HG03439 (cell line): Measurements from ENCODE around the gene CCDC73.
A peak's percentile ranks its signal among the peaks of the same experiment; 100 is the strongest.
"Not testable (repeated sequence)": the region's sequence is repeated elsewhere in the genome, so short reads cannot be mapped to it uniquely, and the experiment has no call there.

Experiments
- ATAC-seq: cut with Tn5 transposase; IDR thresholded peaks from one replicate; pipeline ENCODE4 v1.9.1; 2021; ENCODE audit warnings: mild to moderate bottlenecking, moderate library complexity; ENCODE audit not compliant: unreplicated experiment

The CCDC73 gene

DNA sequence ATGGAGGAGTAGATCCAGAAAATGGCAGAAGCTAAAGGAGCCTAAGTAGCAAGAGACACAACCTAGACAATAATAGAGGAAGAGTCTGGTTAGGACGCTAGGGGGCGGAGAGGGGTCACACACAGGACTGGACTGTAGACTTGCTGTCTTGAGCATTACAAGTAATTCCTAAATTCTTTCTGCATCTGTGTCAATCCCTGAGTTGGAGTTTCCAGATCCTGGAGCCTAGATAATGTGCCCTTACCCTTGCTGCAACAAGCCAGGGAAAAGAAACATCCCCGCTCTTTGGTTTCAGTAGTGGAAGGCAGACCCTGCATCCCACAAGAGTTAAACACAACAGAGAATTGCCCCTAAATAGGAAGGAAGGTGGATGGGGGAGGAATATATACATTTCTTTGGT, 14.9 kb upstream of the CCDC73 start:
- ATAC-seq, result peak; percentile 92

DNA sequence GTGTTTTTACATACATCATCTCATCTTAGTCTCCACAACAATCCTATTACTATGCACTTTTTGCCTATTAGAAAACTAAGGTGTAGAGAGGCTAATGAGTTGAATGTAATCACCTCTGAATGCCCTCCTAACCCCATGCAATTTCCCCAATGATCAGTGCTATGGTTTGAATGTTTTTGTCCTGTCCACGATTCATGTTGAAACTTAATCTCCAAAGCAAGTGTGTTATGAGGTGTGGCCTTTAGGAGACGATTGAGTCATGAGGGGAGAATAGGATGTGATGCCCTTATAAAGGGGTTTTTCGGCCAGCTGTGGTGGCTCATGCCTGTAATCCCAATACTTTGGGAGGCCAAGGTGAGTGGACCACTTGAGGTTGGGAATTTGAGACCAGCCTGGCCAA, 2.0 kb upstream of the CCDC73 start:
- ATAC-seq, result no peak

DNA sequence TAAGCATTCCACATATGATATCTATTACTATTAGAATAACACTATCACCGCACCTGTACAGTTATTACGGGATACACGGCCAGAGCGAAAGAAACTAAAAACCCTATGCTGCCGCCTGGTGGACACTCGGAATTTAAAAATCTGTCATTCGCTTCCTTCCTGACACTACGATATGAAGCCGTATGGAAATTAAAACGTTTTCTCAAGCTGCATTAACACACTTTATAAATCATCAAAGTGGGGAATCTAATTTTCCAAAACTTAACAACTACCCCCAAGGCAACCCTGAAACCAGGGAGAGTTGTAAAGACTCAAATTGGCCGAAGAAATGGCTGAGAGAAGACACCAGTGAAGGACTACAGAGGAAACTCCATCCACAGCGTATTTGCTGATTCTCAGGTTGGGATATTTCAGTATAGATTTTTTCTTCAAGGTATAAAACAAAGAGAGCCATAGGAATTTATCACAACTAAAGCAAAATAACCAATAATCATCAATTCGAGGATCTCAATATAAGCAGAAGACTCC, 1.4 kb downstream of the CCDC73 start:
- ATAC-seq, result peak; percentile 71

DNA sequence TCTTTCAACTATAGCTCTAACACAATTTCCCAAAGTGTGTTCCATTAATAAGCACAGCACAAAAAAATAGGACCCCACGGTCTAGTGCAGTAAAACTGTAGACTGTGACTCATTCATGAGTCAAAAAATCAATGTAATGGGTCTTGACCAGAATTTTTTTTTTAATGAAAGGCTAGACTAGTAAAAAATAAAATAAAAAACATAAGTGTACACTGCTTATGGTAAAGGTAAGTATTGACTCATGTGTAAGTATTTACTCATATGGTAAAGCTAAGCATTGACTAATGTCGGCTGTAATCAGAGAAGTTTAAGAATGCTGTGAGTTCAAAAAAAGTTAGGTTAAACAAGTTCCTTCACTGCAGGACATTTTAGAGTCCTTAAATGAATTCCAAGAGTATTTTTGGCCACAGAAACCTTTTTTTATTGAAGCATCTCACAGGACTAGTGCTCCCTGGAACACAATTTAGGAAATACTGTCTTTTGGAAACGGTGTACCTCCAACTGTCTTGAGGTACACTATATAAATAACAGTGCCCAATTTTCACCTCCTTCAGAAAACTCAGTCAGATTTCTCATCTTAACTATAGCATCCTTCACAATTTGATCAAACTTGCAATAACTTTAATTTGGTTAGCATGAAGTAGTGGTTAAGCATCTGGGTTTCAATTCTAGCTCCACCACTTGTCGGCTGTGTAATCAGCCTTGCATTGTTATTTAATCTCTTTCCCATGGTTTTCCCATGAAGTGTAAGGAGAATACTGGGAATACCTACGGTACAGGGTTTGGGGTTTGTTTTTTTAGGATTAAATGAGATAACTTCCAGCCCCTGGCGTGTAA, 2.1 kb downstream of the CCDC73 start:
- peak; percentile 23 for ATAC-seq

DNA sequence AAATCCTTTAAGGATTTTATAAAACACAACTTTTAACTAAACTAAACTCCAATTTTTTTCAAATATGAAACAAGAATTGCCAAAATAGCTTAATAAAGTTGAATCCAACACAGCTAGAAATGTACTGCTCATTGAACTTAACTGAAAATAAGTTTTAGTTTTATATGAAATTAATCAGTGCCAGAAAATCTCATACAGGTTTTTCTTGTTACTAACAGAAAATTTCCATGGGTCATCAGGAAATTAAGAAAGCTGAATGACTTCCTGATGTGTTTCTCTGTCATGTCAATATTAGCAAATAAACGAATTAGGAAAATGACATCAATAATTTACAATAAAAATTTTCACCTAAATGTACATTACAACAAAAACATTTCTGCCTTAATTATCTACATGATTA, 3.5 kb downstream of the CCDC73 start:
- ATAC-seq, result no peak

DNA sequence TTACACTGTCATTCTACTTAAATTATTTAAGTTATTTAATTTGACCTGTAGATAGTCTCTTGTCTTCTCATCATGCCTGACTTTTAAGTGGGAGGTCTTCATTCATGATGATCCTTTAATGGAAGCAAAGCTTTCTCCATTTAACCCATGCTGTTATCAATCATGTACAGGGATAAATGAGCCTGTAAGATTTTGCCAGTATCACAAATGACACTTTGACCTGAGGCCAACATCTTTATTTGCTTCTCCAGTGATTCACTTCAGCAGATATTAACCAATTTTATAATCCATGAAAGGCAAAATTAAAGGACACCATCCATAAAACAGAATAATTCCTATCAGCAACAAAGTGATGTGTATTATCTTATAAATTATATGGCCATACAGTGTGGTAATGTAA, 7.7 kb downstream of the CCDC73 start:
- ATAC-seq, result no peak

DNA sequence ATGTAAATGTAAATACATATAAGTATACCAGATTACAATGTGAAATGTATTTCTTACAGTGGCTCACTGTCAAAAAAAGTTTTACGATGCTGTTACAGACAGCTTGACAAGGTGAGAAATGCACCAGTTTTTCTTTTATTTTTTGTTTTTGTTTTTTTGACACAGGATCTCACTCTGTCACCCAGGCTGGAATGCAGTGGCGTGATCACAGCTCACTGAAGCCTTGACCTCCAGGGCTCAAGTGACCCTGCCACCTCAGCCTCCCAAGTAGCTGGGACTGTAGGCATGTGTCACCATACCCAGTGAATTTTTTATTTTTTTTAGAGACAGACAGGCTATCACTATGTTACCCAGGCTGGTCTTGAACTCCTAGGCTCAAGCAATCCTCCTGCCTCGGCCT, 9.2 kb downstream of the CCDC73 start:
- no peak for ATAC-seq

DNA sequence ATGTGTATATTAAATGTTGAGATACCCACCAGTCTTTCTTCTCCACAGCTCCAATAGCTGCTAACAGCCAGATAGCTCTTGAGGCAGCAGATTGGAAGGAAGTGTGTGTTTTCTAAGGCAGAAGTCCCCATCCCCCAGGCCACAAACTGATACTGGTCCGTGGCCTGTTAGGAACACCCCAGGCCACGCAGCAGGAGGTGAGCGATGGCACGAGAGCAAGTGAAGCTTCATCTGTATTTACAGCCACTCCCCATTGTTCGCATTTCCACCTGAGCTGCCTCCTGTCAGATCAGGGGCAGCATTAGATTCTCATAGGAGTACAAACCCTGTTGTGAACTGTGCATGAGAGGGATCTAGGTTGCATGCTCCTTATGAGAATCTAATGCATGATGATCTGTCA, 12.7 kb downstream of the CCDC73 start:
- no peak for ATAC-seq

DNA sequence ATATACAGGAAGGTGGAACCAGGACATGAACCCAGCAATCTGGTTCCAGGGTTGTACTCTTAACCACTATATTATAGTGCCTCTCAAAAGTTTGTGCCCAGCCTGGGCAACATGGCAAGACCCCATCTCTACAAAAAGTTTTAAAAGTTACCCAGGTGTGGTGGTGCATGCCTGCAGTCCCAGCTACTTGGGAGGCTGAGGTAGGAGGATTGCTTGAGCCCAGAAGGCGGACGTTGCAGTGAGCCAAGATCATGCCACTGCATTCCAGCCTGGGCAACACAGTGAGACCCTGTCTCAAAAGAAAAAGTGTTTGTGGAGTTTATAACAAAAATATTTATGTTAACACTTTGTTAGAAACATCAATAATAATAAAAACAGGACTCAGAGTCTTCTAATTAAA, 13.6 kb downstream of the CCDC73 start:
- not testable (repeated sequence) for ATAC-seq

DNA sequence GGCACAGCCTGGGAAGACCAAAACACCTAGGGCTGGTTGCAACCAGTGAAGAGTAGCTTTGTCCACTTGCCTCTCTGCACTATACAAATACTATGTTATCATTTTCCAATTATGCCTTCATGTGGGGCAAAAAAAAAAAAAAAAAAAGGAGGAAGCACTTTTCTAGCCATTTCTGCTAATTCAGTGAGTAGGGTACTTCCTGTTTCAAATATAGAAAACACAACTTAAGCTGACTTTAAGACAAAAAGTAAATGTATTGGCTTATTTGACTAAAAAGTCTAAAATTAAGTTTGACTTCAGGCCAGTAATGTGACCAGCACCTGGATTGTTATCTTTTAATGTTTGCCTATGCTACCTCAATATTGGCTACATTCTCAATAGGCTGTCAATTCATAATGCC, 15.3 kb downstream of the CCDC73 start:
- no peak for ATAC-seq

DNA sequence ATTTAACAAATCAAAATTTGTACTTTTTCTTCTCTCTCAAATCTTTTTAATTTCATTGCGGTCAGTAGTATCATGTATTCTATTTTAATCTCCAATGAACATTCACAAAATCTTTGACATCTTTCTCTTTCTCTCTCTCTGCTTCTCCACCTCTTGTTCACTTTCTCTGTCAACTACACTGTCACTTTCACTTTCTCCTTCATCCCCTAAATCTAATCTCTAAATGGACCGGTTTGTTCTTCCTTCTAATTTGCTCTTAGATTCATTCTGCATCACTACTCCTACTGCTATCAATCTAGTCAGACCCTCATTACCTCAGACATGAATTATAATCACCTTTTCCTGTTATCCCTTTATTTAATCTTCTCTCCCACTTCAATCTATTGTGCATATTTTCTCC, 18.6 kb downstream of the CCDC73 start:
- ATAC-seq, result no peak

DNA sequence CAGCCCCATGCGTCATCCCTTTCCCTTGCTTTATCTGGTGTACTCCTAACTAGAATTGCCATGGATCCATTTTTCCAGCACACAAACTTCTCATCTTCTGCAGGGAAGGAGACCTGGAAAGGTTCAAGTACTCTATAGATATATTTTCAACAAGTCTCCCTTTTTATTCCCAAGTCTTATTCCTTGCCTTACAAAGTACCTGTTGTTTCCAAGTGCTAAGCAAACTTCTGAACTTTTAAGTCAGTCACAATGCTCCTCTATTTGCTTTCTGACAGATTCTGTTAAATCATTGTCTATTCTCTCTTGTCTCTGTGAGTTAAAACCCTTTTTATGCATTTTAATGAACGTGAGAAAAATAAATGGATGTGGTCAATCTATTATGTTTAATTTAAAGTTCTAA, 20.4 kb downstream of the CCDC73 start:
- no peak for ATAC-seq

DNA sequence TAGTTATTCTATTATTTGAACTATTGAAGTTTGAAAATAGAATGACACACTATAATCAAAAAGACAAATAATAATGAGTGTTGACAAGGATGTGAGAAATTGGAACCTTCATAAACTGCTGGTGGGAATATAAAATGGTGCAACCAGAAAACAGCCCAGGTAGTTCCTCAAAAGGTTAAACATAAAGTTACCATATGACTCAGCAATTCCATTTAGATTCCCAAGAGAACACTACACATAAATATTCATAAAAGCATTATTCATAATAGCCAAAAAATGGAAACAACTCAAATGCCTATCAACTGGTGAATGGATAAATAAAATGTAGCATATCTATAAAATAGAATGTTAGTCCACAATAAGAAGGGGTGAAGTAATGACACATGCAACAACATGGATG, 21.7 kb downstream of the CCDC73 start:
- ATAC-seq, result no peak

DNA sequence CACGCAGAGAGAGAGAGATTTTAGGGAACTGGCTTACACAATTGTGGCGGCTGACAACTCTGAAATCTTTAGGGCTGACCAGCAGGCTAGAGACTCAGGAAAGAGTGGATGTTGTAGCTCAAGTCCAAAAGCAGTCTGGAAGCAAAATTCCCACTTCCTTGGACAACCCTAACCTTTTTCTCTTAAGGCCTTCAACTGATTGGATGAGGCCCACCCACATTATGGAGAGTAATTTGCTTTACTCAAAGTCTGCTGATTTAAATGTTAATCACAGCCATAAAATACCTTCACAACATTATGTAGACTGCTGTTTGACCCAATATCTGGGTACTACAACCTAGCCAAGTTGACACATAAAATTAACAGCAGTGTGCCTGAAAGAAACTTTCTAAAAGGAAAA, 32.7 kb downstream of the CCDC73 start:
- not testable (repeated sequence) for ATAC-seq

DNA sequence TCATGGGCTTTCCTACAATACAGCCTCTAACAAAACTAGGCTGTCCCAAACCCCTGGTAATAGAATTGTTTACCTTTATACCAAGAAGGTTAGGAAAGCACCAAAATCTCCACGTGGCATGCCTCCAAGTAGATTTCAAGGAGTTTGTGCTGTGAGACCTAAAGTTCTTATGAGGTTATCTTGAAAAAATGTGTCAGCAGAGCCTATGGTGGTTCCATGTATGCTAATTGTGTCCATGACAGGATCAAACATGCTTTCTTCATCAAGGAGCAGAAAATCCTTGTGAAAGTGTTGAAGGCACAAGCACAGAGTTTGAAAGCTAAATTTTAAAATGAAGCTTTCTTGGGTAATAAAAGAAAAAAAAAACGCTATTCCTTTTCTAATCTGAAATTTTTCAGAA, 36.2 kb downstream of the CCDC73 start:
- ATAC-seq, result no peak

DNA sequence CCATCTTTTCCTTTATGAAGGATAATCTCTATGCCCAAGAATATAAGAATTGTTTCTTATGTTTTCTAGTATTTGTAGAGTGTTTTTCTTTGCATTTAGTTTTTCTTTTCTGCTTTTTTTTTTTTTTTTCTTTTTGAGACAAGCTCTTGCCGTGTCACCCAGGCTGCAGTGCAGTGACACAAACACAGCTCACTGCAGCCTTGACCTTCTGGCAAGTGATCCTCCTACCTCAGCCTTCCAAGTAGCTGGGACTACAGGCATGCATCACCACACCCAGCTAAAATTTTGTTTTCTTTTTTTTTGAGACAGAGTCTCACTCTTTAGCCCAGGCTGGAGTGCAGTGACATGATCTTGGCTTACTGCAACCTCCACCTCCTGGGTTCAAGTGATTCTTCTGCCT, 41.3 kb downstream of the CCDC73 start:
- ATAC-seq, result not testable (repeated sequence)

DNA sequence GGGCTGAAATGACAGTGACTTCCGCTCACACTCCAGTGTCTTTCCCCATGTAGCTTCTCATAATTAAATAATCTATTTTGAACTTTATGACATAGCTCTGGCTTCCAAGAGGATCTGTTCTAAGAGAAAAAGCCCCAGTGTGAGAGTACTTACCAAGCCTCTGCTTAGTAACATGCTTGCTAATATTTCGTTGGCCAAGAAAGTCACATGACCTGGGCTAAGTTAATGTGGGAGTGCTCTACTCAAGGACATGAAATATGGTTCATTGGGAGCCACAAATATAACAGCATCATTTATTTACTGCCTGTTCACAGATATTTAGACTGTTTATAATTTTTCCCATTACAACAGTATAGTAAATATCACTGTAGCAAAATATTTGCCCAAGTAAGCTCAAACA, 42.5 kb downstream of the CCDC73 start:
- ATAC-seq, result no peak

DNA sequence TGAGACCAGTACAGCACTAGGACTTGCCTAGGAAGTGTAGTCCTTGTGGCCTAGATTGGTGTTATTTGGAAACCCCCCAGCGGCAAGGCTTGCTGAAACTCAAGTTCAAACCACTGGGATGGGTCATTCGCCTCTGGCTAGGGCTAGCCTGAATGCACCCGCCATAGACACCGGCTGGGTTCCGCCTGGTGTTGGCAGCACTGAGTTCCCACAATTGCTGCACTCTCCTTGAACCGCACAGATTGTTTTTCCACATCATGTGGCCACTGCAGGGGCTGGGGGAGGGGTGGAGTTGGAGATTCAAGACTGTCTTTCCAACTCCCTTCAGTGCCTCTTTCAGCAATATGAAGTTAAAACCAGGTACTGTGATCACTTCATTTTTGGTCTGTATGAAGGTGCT, 43.1 kb downstream of the CCDC73 start:
- no peak for ATAC-seq

DNA sequence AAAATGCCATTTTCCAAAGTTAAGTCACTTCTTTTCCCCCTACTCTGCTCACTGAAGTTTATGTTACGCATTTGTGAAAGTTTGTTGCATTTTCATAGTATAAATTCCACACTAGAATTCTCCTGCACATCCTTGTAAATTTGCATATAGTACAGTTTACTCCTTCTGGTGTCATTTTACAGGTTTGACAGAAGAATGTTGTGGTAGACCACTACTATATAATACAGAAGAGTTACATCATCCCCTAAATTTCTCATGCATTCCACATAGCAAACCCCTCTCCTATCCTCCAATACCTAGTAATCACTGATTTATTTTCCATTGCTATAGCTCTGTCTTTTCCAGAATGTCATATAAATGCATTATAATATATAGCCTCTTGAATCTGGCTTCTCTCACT, 64.5 kb downstream of the CCDC73 start:
- ATAC-seq, result no peak

DNA sequence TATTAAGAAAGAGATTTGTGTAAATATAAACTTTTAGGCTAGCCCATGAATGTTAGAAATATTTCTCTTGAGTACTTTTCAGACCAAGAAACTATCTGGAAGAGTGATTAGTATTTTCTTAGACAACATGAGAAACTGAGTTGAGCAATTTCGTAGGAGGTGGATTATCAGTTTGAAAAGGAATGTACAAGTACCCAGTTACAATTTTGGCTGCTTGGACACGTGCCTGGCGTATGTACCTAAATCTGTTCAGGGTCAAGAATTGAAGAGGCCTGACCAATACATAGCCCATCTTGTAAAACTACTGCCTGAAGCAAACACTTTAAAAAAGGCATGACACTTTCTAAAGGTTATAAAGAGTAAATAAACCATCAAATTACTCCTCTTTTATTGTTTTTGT, 71.1 kb downstream of the CCDC73 start:
- ATAC-seq, result no peak

DNA sequence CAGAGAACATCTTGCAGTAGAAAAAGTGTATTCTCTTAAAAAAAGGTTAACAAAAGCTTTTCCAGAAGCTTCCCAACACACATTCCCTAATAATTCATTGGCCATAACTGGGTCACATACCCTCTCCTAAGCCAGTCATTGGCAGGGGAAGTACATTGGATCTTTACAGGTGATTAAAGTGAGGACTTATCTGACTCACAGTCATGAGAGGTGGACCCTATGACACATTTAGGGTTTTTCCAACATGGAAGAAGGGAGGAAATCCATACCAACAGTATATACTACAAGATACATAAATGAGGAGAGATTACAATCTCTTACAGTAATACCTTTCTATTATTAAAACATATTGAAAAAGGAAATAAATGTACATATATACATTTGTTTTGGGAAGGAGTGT, 72.2 kb downstream of the CCDC73 start:
- ATAC-seq, result no peak

DNA sequence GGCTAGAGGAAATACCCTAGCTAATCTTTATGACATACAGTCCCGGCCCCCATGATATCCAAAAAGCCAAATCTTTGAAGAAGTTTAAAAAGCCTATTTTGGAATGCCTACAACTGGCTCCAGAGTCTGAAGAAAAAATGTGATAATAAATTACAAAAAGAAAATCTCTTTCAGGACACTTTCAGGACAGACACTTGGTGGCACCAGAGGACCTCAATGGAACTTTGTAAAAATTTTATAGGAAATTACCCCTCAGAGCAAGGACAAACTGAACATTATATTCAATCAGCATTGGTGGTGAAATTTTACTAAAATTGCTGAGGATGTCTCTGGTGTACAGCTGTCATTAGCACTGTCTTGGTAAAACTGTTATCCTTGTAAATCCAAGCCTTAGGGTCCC, 81.0 kb downstream of the CCDC73 start:
- no peak for ATAC-seq

DNA sequence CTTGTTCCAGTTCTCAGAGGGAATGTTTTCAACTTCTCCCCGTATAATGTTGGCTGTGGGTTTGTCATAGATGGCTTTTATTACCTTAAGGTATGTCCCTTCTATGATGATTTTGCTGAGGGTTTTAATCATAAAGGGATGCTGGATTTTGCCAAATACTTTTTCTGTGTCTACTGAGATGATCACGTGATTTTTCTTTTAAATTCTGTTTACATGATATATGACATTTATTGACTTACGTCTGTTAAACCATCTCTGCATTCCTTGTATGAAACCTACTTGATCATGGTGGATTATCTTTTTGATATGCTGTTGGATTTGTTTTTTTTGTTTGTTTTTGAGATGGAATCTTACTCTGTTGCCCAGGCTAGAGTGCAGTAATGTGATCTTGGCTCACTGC, 85.5 kb downstream of the CCDC73 start:
- ATAC-seq, result not testable (repeated sequence)
